Measurements from ENCODE around the gene SPEN. TPM values are rescaled to one million over a fixed set of nuclear protein-coding genes. Genes with fewer than 3 reads are reported as not detected.

Gene SPEN
- total RNA-seq, 1 donor from 2014 or later = 20.8 TPM

DNA sequence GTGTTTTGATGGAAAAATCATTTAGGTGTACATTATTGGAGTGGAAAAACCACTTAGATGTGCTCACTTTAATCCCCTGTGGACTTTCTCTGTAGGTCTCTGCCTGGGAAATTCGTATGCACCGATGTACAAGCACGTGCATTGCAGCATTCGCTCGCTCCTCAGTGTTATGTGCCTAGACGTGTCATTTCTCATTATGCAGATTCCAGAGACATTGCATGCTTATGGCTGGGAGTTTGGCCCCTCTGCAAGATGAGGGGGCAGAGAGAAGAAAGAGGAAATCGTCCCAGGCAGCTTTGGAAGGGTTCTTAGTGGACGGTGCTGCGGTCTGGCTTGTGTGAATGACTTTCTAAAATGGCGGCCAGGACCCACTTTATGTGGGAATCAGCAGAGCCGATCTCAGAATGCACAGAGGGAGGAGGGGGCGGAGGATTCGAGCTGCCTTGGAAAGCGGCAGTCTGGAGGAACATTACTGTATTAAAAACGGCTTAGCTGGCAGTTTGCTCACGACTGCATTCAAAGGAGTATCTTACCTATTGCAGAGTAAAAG is 2.3 kb downstream of the SPEN start:
- no peaks in the 10 kb centered on the region for H3K9me3 ChIP-seq (replicated peaks)
- peaks cover 83% of the 10 kb centered on the region for H3K4me1 ChIP-seq
- H3K4me3 ChIP-seq = peak overlapping the region; percentile 76
- TF ChIP-seq, protein P1, sequence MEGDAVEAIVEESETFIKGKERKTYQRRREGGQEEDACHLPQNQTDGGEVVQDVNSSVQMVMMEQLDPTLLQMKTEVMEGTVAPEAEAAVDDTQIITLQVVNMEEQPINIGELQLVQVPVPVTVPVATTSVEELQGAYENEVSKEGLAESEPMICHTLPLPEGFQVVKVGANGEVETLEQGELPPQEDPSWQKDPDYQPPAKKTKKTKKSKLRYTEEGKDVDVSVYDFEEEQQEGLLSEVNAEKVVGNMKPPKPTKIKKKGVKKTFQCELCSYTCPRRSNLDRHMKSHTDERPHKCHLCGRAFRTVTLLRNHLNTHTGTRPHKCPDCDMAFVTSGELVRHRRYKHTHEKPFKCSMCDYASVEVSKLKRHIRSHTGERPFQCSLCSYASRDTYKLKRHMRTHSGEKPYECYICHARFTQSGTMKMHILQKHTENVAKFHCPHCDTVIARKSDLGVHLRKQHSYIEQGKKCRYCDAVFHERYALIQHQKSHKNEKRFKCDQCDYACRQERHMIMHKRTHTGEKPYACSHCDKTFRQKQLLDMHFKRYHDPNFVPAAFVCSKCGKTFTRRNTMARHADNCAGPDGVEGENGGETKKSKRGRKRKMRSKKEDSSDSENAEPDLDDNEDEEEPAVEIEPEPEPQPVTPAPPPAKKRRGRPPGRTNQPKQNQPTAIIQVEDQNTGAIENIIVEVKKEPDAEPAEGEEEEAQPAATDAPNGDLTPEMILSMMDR (IDR thresholded peaks at IDR 0.05; ENCODE audit: borderline replicate concordance) = no peak
- peak; percentile 31 for DNase-seq
- intact Hi-C loops (cut with micrococcal nuclease) = no loop called here
- no peaks in the 10 kb centered on the region for H3K36me3 ChIP-seq
- H3K27me3 ChIP-seq (ENCODE audit: low read depth) = no peaks in the 10 kb centered on the region
- H3K27ac ChIP-seq (replicated peaks) = peak overlapping the region; percentile 98

DNA sequence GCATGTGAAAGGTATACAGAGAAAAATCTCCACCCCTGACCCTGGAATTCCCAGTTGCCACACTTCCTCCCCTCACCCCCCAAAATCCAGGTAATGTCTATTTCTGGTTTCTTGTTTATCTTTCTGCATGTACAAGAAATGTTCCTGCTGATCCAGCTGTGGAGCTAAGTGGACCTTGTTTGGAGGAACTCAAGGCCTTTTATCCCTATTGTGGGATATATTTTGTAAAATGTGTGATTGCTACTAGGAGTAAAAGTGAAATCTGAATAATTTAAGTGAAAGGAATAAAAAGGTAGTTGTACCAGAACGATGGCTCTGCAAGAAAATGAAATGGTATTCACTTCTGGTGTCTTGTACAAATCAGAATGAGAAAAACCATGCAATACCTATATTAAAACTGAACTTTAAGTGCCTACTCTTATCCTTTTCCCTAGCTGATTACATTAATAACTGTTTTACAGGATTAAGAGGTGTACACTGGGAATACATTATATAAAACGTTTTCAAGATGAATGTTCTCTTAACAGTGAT is 3.0 kb downstream of the SPEN start:
- intact Hi-C loops (cut with micrococcal nuclease) = no loop called here
- H3K36me3 ChIP-seq = no peaks in the 10 kb centered on the region
- no peak for DNase-seq
- peak overlapping the region; percentile 98 for H3K27ac ChIP-seq (replicated peaks)
- TF ChIP-seq, protein P1 (IDR thresholded peaks at IDR 0.05; ENCODE audit: borderline replicate concordance) = no peak
- H3K27me3 ChIP-seq (ENCODE audit: low read depth) = no peaks in the 10 kb centered on the region
- peaks cover 83% of the 10 kb centered on the region for H3K4me1 ChIP-seq
- no peaks in the 10 kb centered on the region for H3K9me3 ChIP-seq (replicated peaks)
- H3K4me3 ChIP-seq = peak overlapping the region; percentile 76

- no peak for DNase-seq
- Histone ChIP-seq H3K36me3 (no peaks in the 10 kb centered on the region), H3K27me3 (ENCODE audit: low read depth) (no peaks in the 10 kb centered on the region), H3K4me3 (peak overlapping the region; percentile 76), H3K27ac (replicated peaks) (peak overlapping the region; percentile 98), H3K4me1 (peaks cover 83% of the 10 kb centered on the region), H3K9me3 (replicated peaks) (no peaks in the 10 kb centered on the region)
- intact Hi-C loops (cut with micrococcal nuclease) = no loop called here
- TF ChIP-seq, protein P1 (IDR thresholded peaks at IDR 0.05; ENCODE audit: borderline replicate concordance) = no peak
Observed at GRCh38 chr1:15851210-15852035, 3.9 kb downstream of the SPEN start.

DNA sequence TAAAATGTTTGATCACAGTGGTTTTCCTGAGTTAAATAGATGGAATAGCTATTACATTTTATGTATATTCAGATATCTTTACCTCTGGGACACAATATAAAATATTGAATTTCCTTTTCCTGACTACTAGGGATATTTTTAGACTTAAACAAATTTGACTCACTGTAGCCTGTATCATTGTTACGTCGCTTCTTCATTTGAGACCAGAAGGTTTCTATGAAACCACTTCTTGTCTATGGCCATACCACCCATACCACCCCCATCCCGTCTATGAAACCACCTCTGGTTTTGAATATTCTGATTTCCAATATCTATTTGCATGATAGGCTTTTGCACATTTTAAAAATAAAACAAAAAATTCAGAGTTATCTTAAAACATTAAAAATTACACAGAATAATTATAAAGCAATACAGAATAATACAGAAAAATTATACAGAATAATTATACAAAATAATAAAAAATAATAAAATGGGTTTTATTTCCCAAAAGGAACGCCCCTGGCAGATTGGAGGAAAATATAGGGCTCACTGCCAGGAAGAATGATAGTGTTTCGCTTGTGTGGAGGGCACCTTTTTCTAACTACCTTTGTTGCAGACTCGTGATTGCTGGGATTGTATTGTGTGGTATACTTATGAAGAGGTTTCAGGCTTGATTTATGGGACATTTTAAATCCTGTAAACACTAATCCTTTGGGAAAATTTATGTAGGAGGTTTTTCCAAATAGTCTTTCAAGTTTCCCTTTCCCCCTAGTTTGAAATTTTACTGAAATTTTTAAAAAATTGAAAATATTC is 4.7 kb downstream of the SPEN start:
- Histone ChIP-seq H3K4me3 (peak overlapping the region; percentile 76), H3K4me1 (peaks cover 83% of the 10 kb centered on the region), H3K36me3 (no peaks in the 10 kb centered on the region), H3K27me3 (ENCODE audit: low read depth) (no peaks in the 10 kb centered on the region), H3K27ac (replicated peaks) (peak overlapping the region; percentile 98), H3K9me3 (replicated peaks) (no peaks in the 10 kb centered on the region)
- TF ChIP-seq, protein P1 (IDR thresholded peaks at IDR 0.05; ENCODE audit: borderline replicate concordance) = no peak
- no peak for DNase-seq
- intact Hi-C loops (cut with micrococcal nuclease) = no loop called here

DNA sequence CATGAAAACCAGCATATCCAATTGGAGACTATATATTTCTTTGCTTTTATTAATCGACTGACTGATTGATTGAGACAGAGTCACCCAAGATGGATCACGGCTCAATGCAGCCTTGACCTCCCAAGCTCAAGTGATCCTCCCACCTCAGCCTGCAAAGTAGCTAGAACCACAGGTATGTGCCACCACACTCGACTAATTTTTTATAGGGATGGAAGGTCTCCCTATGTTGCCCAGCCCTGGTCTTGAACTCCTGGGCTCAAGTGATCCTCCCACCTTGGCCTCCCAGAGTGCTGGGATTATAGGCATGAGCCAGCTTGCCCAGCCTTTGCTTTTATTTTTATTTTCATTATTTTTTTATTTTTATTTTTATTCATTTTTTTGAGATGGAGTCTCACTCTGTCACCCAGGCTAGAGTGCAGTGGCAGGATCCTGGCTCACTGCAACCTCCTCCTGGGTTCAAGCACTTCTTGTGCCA is 5.4 kb downstream of the SPEN start:
- peak overlapping the region; percentile 98 for H3K27ac ChIP-seq (replicated peaks)
- H3K9me3 ChIP-seq (replicated peaks) = no peaks in the 10 kb centered on the region
- no peak overlapping the region for H3K4me3 ChIP-seq
- no peak for DNase-seq
- intact Hi-C loops (cut with micrococcal nuclease) = no loop called here
- TF ChIP-seq, protein P1 (IDR thresholded peaks at IDR 0.05; ENCODE audit: borderline replicate concordance) = no peak
- no peaks in the 10 kb centered on the region for H3K36me3 ChIP-seq
- peaks cover 89% of the 10 kb centered on the region for H3K4me1 ChIP-seq
- H3K27me3 ChIP-seq (ENCODE audit: low read depth) = no peaks in the 10 kb centered on the region

Measured in left ventricle myocardium inferior (tissue), 1 donor.